Measurements from ENCODE around the gene SRRM3.

- TF ChIP-seq TAF1 (IDR thresholded peaks at IDR 0.05; ENCODE audit: borderline replicate concordance, low read depth, low read length) (no peak), FOXJ3 (CRISPR knock-in tag; IDR thresholded peaks at IDR 0.05) (no peak), POLR2AphosphoS5 (IDR thresholded peaks at IDR 0.05; ENCODE audit: low read depth, low read length) (no peak), MXI1 (IDR thresholded peaks at IDR 0.05; ENCODE audit: low read depth, low read length) (no peak), RXRA (IDR thresholded peaks at IDR 0.05; ENCODE audit: borderline replicate concordance, low read depth) (no peak), ELF1 (IDR thresholded peaks at IDR 0.05) (no peak), RAD21 (IDR thresholded peaks at IDR 0.05; ENCODE audit: low read length) (no peak), RFX5 (IDR thresholded peaks at IDR 0.05; ENCODE audit: low read length) (no peak), EP300 (IDR thresholded peaks at IDR 0.05; ENCODE audit: borderline replicate concordance in 1 of 2, low read depth in 1 of 2, low read length in 1 of 2) (no peak)
- TF ChIP-seq, protein P1, sequence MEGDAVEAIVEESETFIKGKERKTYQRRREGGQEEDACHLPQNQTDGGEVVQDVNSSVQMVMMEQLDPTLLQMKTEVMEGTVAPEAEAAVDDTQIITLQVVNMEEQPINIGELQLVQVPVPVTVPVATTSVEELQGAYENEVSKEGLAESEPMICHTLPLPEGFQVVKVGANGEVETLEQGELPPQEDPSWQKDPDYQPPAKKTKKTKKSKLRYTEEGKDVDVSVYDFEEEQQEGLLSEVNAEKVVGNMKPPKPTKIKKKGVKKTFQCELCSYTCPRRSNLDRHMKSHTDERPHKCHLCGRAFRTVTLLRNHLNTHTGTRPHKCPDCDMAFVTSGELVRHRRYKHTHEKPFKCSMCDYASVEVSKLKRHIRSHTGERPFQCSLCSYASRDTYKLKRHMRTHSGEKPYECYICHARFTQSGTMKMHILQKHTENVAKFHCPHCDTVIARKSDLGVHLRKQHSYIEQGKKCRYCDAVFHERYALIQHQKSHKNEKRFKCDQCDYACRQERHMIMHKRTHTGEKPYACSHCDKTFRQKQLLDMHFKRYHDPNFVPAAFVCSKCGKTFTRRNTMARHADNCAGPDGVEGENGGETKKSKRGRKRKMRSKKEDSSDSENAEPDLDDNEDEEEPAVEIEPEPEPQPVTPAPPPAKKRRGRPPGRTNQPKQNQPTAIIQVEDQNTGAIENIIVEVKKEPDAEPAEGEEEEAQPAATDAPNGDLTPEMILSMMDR (IDR thresholded peaks at IDR 0.05), result no peak
- TF ChIP-seq, protein P2, sequence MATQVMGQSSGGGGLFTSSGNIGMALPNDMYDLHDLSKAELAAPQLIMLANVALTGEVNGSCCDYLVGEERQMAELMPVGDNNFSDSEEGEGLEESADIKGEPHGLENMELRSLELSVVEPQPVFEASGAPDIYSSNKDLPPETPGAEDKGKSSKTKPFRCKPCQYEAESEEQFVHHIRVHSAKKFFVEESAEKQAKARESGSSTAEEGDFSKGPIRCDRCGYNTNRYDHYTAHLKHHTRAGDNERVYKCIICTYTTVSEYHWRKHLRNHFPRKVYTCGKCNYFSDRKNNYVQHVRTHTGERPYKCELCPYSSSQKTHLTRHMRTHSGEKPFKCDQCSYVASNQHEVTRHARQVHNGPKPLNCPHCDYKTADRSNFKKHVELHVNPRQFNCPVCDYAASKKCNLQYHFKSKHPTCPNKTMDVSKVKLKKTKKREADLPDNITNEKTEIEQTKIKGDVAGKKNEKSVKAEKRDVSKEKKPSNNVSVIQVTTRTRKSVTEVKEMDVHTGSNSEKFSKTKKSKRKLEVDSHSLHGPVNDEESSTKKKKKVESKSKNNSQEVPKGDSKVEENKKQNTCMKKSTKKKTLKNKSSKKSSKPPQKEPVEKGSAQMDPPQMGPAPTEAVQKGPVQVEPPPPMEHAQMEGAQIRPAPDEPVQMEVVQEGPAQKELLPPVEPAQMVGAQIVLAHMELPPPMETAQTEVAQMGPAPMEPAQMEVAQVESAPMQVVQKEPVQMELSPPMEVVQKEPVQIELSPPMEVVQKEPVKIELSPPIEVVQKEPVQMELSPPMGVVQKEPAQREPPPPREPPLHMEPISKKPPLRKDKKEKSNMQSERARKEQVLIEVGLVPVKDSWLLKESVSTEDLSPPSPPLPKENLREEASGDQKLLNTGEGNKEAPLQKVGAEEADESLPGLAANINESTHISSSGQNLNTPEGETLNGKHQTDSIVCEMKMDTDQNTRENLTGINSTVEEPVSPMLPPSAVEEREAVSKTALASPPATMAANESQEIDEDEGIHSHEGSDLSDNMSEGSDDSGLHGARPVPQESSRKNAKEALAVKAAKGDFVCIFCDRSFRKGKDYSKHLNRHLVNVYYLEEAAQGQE (IDR thresholded peaks at IDR 0.05; ENCODE audit: low read depth, low read length), result no peak
- TF ChIP-seq, protein P3, sequence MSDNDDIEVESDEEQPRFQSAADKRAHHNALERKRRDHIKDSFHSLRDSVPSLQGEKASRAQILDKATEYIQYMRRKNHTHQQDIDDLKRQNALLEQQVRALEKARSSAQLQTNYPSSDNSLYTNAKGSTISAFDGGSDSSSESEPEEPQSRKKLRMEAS (IDR thresholded peaks at IDR 0.05; ENCODE audit: low read depth), result no peak
Measured at GRCh38 chr7:76246804-76247389, 45.2 kb downstream of the SRRM3 start.
